Fibroblast of the aortic adventitia (primary cell): ENCODE results near the gene SARS1. TPM values are rescaled to one million over a fixed set of nuclear protein-coding genes. Genes with fewer than 3 reads are reported as not detected.

Source experiments
- DNase-seq: peaks from one replicate; pipeline ENCODE4 v3.0.0-alpha.2; 2010; ENCODE audit warnings: low read depth
- H3K4me3 ChIP-seq: 2 replicates; pipeline ENCODE4 v1.5.1; 2011; ENCODE audit warnings: low read depth, mild to moderate bottlenecking, control low read depth, low read length, moderate library complexity
- CTCF ChIP-seq: IDR thresholded peaks from 2 replicates; pipeline ENCODE4 v1.5.1; 2011; ENCODE audit warnings: mild to moderate bottlenecking, low read length, control low read depth, inconsistent platforms; ENCODE audit not compliant: insufficient read depth
- total RNA-seq: library from RNA; depleted of rRNA; stranded (reverse); fragments of >200 nt; gene quantifications from 2 replicates; pipeline ENCODE4 v1.2.3, GENCODE V29; 2012; ENCODE audit warnings: low replicate concordance

Gene SARS1
- total RNA-seq, 1 donor = 321 TPM

DNA sequence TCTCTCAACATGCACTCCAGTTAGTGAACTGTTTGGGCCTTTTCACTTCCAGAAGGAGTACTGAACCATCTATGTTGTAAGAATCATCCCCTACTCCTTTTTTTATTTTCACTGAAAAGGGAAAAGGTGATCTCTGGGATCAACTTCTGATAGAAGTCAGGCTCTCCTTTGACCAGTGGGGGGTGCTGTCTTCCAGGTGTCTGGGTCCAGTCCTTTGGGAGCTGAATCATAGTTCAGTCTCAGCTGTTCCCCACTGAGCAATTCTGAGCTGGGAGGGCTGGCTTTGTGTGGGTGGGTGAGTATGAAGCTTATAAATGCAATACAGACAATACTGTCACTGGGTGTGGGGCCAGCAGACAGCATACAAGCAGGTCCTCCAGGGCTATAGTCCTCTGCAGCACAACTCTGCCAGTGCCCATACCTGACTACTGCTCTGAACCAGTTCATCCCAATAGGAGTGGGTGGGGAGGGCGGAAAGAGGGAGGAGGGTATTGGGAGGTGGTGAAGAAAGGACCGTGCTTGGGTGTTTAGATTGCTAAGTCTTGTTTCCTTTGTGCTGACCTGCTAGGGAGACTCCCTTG lies 12.5 kb upstream of the SARS1 start:
- no peak overlapping the region for H3K4me3 ChIP-seq
- peak; percentile 83 for TF ChIP-seq CTCF
- peak; percentile 90 for DNase-seq

GRCh38 chr1:109204484-109204883 lies 9.2 kb upstream of the SARS1 start:
- DNase-seq = no peak
- TF ChIP-seq CTCF = no peak

DNA sequence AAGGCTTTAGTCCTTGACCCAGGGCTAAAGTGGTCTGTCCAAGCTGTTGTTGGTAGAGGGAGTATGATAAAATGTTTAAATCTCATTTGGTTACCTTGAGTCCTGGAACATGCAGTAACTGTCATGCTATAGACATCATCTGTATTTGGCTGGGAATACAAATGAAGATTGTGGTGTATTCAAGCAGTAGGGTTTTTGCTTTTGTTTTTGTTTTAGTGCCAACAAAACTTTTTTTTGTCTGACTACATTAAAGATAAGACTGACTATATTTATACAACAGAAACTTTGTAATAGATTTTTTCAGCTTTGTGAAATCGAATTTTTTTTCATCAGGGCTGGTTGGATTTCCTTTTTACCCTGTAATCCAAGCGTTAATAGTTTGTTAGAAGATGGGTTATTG lies 7.4 kb upstream of the SARS1 start:
- TF ChIP-seq CTCF = no peak

More at GRCh38 chr1:109204484-109204883, 9.2 kb upstream of the SARS1 start:
- H3K4me3 ChIP-seq = no peak overlapping the region

DNA sequence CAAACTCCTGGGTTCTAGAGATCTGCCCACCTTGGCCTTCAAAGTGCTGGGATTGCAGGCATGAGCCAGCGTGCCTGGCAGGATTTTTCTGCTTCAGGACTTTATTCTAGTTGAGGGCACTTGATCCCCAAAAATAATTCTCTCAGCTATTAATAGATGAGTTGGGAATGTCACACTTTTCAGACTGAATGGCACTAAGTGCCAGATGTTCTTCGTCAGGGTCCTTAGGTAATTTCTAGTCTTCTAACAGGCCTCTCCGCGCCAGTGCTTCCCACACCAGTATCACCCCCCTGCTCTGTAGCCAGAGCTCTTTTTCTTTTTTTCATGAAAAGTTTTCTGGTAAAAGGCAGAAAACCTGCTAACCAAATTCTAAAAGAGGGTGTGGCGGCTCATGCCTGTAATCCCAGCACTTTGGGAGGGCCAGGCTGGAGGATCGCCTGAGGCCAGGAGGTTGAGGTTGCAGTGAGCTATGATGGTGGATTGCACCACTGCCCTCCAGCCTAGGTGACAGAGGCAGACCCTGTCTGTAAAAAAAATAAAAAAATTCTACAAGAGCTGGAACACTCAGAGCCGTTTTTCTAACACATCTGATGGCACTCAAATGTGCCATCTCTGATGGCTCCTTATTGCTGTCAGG lies 6.1 kb upstream of the SARS1 start:
- no peak overlapping the region for H3K4me3 ChIP-seq
- TF ChIP-seq CTCF = no peak
- no peak for DNase-seq

More for the DNA sequence above, 7.4 kb upstream of the SARS1 start:
- no peak overlapping the region for H3K4me3 ChIP-seq
- peak; percentile 57 for DNase-seq

- peak; percentile 35 for DNase-seq
- peak overlapping the region; percentile 55 for H3K4me3 ChIP-seq
- no peak for TF ChIP-seq CTCF
Measured at GRCh38 chr1:109208394-109208793, 5.3 kb upstream of the SARS1 start.

DNA sequence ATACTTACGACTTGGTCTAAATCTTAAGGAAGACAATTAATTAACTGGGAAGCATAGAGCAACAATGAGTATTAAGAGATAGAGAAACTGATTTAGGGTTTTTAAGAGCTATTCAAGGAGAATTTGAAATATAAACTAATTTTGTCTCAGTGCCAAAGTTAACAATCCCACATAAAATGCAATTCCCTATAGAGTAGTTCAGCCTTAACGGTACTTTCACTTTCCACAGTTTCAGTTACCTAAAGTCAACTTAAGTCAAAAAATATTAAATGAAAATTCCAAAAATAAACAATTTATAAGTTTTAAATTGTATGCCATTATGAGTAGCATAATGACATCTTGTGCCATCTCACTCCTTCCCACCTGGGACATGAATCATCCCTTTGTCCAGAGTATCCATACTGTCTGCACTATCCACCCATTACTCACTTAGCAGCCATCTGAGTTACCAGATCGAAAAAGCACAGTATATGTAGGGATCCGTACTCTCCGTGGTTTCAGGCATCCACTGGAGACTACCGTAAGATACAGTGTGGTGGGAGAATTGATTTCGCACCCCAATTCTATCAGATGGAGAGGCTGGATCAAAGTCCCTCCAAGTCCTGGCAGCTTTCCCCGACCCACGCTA lies 4.8 kb upstream of the SARS1 start:
- TF ChIP-seq CTCF = no peak
- DNase-seq = peak; percentile 65
- peak overlapping the region; percentile 55 for H3K4me3 ChIP-seq

- TF ChIP-seq CTCF = no peak
Measured at GRCh38 chr1:109210058-109210457, 3.7 kb upstream of the SARS1 start.

More at GRCh38 chr1:109210058-109210457, 3.7 kb upstream of the SARS1 start:
- no peak for DNase-seq
- no peak overlapping the region for H3K4me3 ChIP-seq
